Suprapubic skin (tissue), 4 donors: Measurements from ENCODE around the gene SMC3. TPM values are rescaled to one million over a fixed set of nuclear protein-coding genes. Genes with fewer than 3 reads are reported as not detected.
"Not testable (repeated sequence)": the region's sequence is repeated elsewhere in the genome, so short reads cannot be mapped to it uniquely, and the experiment has no call there.

Experiments used
- DNase-seq, 2 donors: peaks; one replicate each; pipeline ENCODE4 v3.0.0-alpha.2; 2019; ENCODE audit warnings: low spot score in 2 of 2
- H3K27ac ChIP-seq: fragments of 200-600 bp; sonication (generic); one replicate; pipeline ENCODE4 v1.5.1; 2019
- H3K27me3 ChIP-seq: fragments of 200-600 bp; sonication (generic); one replicate; pipeline ENCODE4 v1.5.1; 2019
- H3K36me3 ChIP-seq: fragments of 200-600 bp; sonication (generic); one replicate; pipeline ENCODE4 v1.5.1; 2019
- H3K4me1 ChIP-seq: fragments of 200-600 bp; sonication (generic); one replicate; pipeline ENCODE4 v1.5.1; 2019
- H3K4me3 ChIP-seq: fragments of 200-600 bp; sonication (generic); one replicate; pipeline ENCODE4 v1.5.1; 2019; ENCODE audit warnings: mild to moderate bottlenecking
- H3K9me3 ChIP-seq: fragments of 200-600 bp; sonication (generic); one replicate; pipeline ENCODE4 v1.5.1; 2019
- CTCF ChIP-seq, 2 donors: fragments of 200-600 bp in 1 of 2; fragments of 450-650 bp in 1 of 2; sonication (generic) in 1 of 2; IDR thresholded peaks; one replicate each; pipeline ENCODE4 v1.5.1; 2016 to 2019; ENCODE audit warnings: antibody characterized with exemption in 2 of 2, mild to moderate bottlenecking in 1 of 2, moderate library complexity in 1 of 2
- EP300 ChIP-seq: sonication (generic); formaldehyde crosslinking; IDR thresholded peaks from one replicate; pipeline ENCODE4 v1.6.1; 2017; ENCODE audit warnings: antibody characterized with exemption
- POLR2A ChIP-seq, 2 donors: fragments of 450-650 bp; IDR thresholded peaks; one replicate each; pipeline ENCODE4 v1.6.1; 2017; ENCODE audit warnings: antibody characterized with exemption in 2 of 2, mild to moderate bottlenecking in 2 of 2, moderate library complexity in 2 of 2
- POLR2AphosphoS5 ChIP-seq, 3 donors: sonication (generic); formaldehyde crosslinking; IDR thresholded peaks; one replicate each; pipeline ENCODE4 v1.6.1; 2017; ENCODE audit warnings: antibody characterized with exemption in 3 of 3
- WGBS: methylation state at CpG from one replicate; pipeline ENCODE4 v1.1.5; 2018; 5-methylcytosine and 5-hydroxymethylcytosine counted together
- total RNA-seq, 4 donors: library from RNA; depleted of rRNA; stranded (reverse); fragments of >200 nt; gene quantifications; one replicate each; pipeline ENCODE4 v1.1.0, GENCODE V29; 2016

The SMC3 gene
- total RNA-seq, 4 donors from 2014 or later: 18.9 to 33.5 (median 23.3) TPM

- Histone ChIP-seq H3K4me3 (no peak overlapping the region), H3K27me3 (no peaks in the 10 kb centered on the region), H3K27ac (no peak overlapping the region), H3K9me3 (no peaks in the 10 kb centered on the region), H3K4me1 (peaks cover 3% of the 10 kb centered on the region), H3K36me3 (peaks cover 30% of the 10 kb centered on the region)
- TF ChIP-seq EP300 (no peak), POLR2A (IDR thresholded peaks at IDR 0.05) (no peak), CTCF (IDR thresholded peaks at IDR 0.05) (no peak), POLR2AphosphoS5 (IDR thresholded peaks at IDR 0.05) (no peak)
- 92% methylated on average over 6 of the region's 6 CpGs for WGBS
- DNase-seq: no peak
These were observed 40.6 kb downstream of the SMC3 start for GRCh38 chr10:110608087-110608486.

- Histone ChIP-seq H3K27me3 (no peaks in the 10 kb centered on the region), H3K9me3 (no peaks in the 10 kb centered on the region), H3K4me3 (no peak overlapping the region), H3K4me1 (peaks cover 3% of the 10 kb centered on the region), H3K27ac (no peak overlapping the region), H3K36me3 (peaks cover 15% of the 10 kb centered on the region)
- 29% methylated on average over 2 of the region's 2 CpGs for WGBS
- no peak for TF ChIP-seq CTCF (IDR thresholded peaks at IDR 0.05)
- TF ChIP-seq POLR2AphosphoS5 (IDR thresholded peaks at IDR 0.05): no peak
- TF ChIP-seq EP300: no peak
- TF ChIP-seq POLR2A (IDR thresholded peaks at IDR 0.05): no peak
- DNase-seq: no peak
These were observed 42.1 kb downstream of the SMC3 start for GRCh38 chr10:110609605-110610004.

GRCh38 chr10:110610308-110610774, 42.8 kb downstream of the SMC3 start:
- no peak for DNase-seq
- Histone ChIP-seq H3K36me3 (peaks cover 8% of the 10 kb centered on the region), H3K9me3 (no peaks in the 10 kb centered on the region), H3K4me1 (peaks cover 3% of the 10 kb centered on the region), H3K27ac (no peak overlapping the region), H3K4me3 (no peak overlapping the region), H3K27me3 (no peaks in the 10 kb centered on the region)
- 28% methylated on average over 3 of the region's 3 CpGs for WGBS
- TF ChIP-seq CTCF (IDR thresholded peaks at IDR 0.05) (peak; percentile 64 to 77), POLR2A (IDR thresholded peaks at IDR 0.05) (no peak)

GRCh38 chr10:110610781-110611180, 43.3 kb downstream of the SMC3 start:
- not testable (repeated sequence) for H3K36me3 ChIP-seq, H3K4me3 ChIP-seq, H3K9me3 ChIP-seq, H3K27me3 ChIP-seq, H3K27ac ChIP-seq, H3K4me1 ChIP-seq, DNase-seq
- WGBS: 80% methylated on average over 3 of the region's 3 CpGs

- H3K27me3 ChIP-seq: no peaks in the 10 kb centered on the region
- WGBS: 79% methylated on average over 3 of the region's 3 CpGs
- H3K4me3 ChIP-seq: no peak overlapping the region
- H3K9me3 ChIP-seq: no peaks in the 10 kb centered on the region
- peaks cover 3% of the 10 kb centered on the region for H3K4me1 ChIP-seq
- no peak for DNase-seq
- no peak for TF ChIP-seq POLR2AphosphoS5 (IDR thresholded peaks at IDR 0.05)
- TF ChIP-seq EP300: no peak
- no peak for TF ChIP-seq CTCF (IDR thresholded peaks at IDR 0.05)
- no peak for TF ChIP-seq POLR2A (IDR thresholded peaks at IDR 0.05)
- H3K36me3 ChIP-seq: no peaks in the 10 kb centered on the region
- H3K27ac ChIP-seq: no peak overlapping the region
These were observed 44.6 kb downstream of the SMC3 start for GRCh38 chr10:110612087-110612486.

GRCh38 chr10:110612629-110613028, 45.1 kb downstream of the SMC3 start:
- DNase-seq: no peak
- H3K4me1 ChIP-seq: peaks cover 3% of the 10 kb centered on the region
- 97% methylated on average over 4 of the region's 4 CpGs for WGBS

More at GRCh38 chr10:110612629-110613028, 45.1 kb downstream of the SMC3 start:
- Histone ChIP-seq H3K27me3 (no peaks in the 10 kb centered on the region), H3K27ac (no peak overlapping the region), H3K4me3 (no peak overlapping the region), H3K36me3 (no peaks in the 10 kb centered on the region), H3K9me3 (no peaks in the 10 kb centered on the region)
- no peak for TF ChIP-seq EP300
- no peak for TF ChIP-seq POLR2A (IDR thresholded peaks at IDR 0.05)
- no peak for TF ChIP-seq CTCF (IDR thresholded peaks at IDR 0.05)
- no peak for TF ChIP-seq POLR2AphosphoS5 (IDR thresholded peaks at IDR 0.05)
